GM08714 (cell line): Measurements from ENCODE around the gene CLMN.
"Not testable (repeated sequence)": the region's sequence is repeated elsewhere in the genome, so short reads cannot be mapped to it uniquely, and the experiment has no call there.

Experiments
- H3K4me3 ChIP-seq: fragments of 200-500 bp; sonication (Bioruptor generic); 2 replicates; pipeline ENCODE4 v1.5.1; 2014; ENCODE audit warnings: mild to moderate bottlenecking, low read length, inconsistent platforms
- ZNF274 ChIP-seq: IDR thresholded peaks from 2 replicates; pipeline ENCODE4 v1.6.1; 2012; ENCODE audit warnings: mild to moderate bottlenecking, low read depth, low read length

CLMN gene

GRCh38 chr14:95285566-95285965 is 34.1 kb downstream of the CLMN start:
- H3K4me3 ChIP-seq = no peak overlapping the region
- no peak for TF ChIP-seq ZNF274

GRCh38 chr14:95283802-95284201 is 35.9 kb downstream of the CLMN start:
- H3K4me3 ChIP-seq = not testable (repeated sequence)

- H3K4me3 ChIP-seq = not testable (repeated sequence)
These were observed 36.7 kb downstream of the CLMN start for GRCh38 chr14:95282986-95283380.

GRCh38 chr14:95282354-95282985 is 37.2 kb downstream of the CLMN start:
- TF ChIP-seq ZNF274 = no peak
- no peak overlapping the region for H3K4me3 ChIP-seq

- TF ChIP-seq ZNF274 = no peak
- H3K4me3 ChIP-seq = no peak overlapping the region
These were observed 38.0 kb downstream of the CLMN start for GRCh38 chr14:95281560-95282176.

- no peak overlapping the region for H3K4me3 ChIP-seq
- TF ChIP-seq ZNF274 = no peak
These were observed 44.2 kb downstream of the CLMN start for GRCh38 chr14:95275494-95275893.

- TF ChIP-seq ZNF274 = no peak
- H3K4me3 ChIP-seq = no peak overlapping the region
These were observed 44.8 kb downstream of the CLMN start for GRCh38 chr14:95274874-95275273.

- no peak overlapping the region for H3K4me3 ChIP-seq
These were observed 45.4 kb downstream of the CLMN start for GRCh38 chr14:95274279-95274678.

GRCh38 chr14:95273001-95273978 is 46.4 kb downstream of the CLMN start:
- no peak overlapping the region for H3K4me3 ChIP-seq
- no peak for TF ChIP-seq ZNF274

More at GRCh38 chr14:95274279-95274678, 45.4 kb downstream of the CLMN start:
- TF ChIP-seq ZNF274 = no peak

- TF ChIP-seq ZNF274 = no peak
- no peak overlapping the region for H3K4me3 ChIP-seq
These were observed 47.7 kb downstream of the CLMN start for GRCh38 chr14:95272057-95272456.

GRCh38 chr14:95270203-95270602 is 49.5 kb downstream of the CLMN start:
- H3K4me3 ChIP-seq = peak overlapping the region; percentile 5; the same call in 1 of the 2 replicates
- TF ChIP-seq ZNF274 = no peak

GRCh38 chr14:95269493-95269892 is 50.2 kb downstream of the CLMN start:
- no peak overlapping the region for H3K4me3 ChIP-seq
- TF ChIP-seq ZNF274 = no peak

- no peak for TF ChIP-seq ZNF274
- no peak overlapping the region for H3K4me3 ChIP-seq
These were observed 51.4 kb downstream of the CLMN start for GRCh38 chr14:95268350-95268749.

GRCh38 chr14:95267306-95267705 is 52.4 kb downstream of the CLMN start:
- TF ChIP-seq ZNF274 = no peak

More at GRCh38 chr14:95267306-95267705, 52.4 kb downstream of the CLMN start:
- no peak overlapping the region for H3K4me3 ChIP-seq
